K562 (cell line): ENCODE data around the gene TNNT3. TPM values are rescaled to one million over a fixed set of nuclear protein-coding genes. Genes with fewer than 3 reads are reported as not detected.

ENCODE experiments used
- ATAC-seq: fragments of 200-7000 bp; cut with Tn5 transposase; 3 replicates; pipeline ENCODE4 v1.9.1; 2020; ENCODE audit warnings: moderate library complexity
- BruUV-seq: library from RNA; stranded (reverse); fragments of 400-500 nt; replicated peaks from 2 replicates; lab custom pipeline; 2021; lab: Mats Ljungman, UMichigan
- CTCF ChIA-PET: fragments of 300-600 bp; formaldehyde crosslinking; extraction: SDS; loops from one replicate; lab custom pipeline; 2021; ENCODE audit warnings: low intra/inter-chr PET ratio; lab: Yijun Ruan, JAX
- POLR2A ChIA-PET: fragments of 300-600, 350-650 bp; sonication (Branson Sonifier 250); formaldehyde crosslinking; extraction: SDS; loops from one replicate; lab custom pipeline; 2021; ENCODE audit warnings: antibody characterized with exemption, inconsistent platforms; lab: Yijun Ruan, JAX
- DNase-seq, 4 experiments: peaks; one replicate each; pipeline versions ENCODE4 v3.0.0 to v3.0.0-alpha.2; 2011 to 2018; ENCODE audit warnings: low spot score in 3 of 4, mixed read lengths in 3 of 4; ENCODE audit errors: extremely low read depth in 1 of 4
- FAIRE-seq: peaks from 2 replicates; lab custom pipeline; 2011; peaks lifted over from hg19 to GRCh38; lab: Jason Lieb, UNC
- H2AFZ ChIP-seq: 2 replicates; pipeline ENCODE4 v1.6.0; 2011; ENCODE audit warnings: low read depth, low read length, control low read depth, inconsistent platforms
- H3K27ac ChIP-seq: fragments of 200-600 bp; 3 replicates; pipeline ENCODE4 v1.8.0; 2011; ENCODE audit warnings: low read depth, mild to moderate bottlenecking, control low read depth, inconsistent platforms, low read length, moderate library complexity, mixed read lengths; ENCODE audit errors: extremely low read depth
- H3K27me3 ChIP-seq, 2 experiments: fragments of 300-600 bp in 1 of 2; 2 replicates in 1 of 2; 3 replicates in 1 of 2; pipeline versions ENCODE4 v1.6.0 to v1.8.0; 2011; ENCODE audit warnings: inconsistent platforms in 2 of 2, low read length in 2 of 2, mild to moderate bottlenecking in 1 of 2, mixed read lengths in 1 of 2, moderate library complexity in 1 of 2; ENCODE audit not compliant: control insufficient read depth in 2 of 2, insufficient read depth in 2 of 2
- H3K36me3 ChIP-seq: fragments of 300-600 bp; 3 replicates; pipeline ENCODE4 v1.8.0; 2011; ENCODE audit warnings: mild to moderate bottlenecking, low read length, inconsistent platforms; ENCODE audit not compliant: control insufficient read depth, insufficient read depth
- H3K4me1 ChIP-seq, 2 experiments: fragments of 200-600 bp in 1 of 2; replicated peaks in 1 of 2; 2 replicates in 1 of 2; 3 replicates in 1 of 2; pipeline versions ENCODE4 v1.5.1 to v1.8.0; 2011; ENCODE audit warnings: inconsistent platforms in 2 of 2, low read length in 2 of 2, mild to moderate bottlenecking in 1 of 2, mixed read lengths in 1 of 2, moderate library complexity in 1 of 2; ENCODE audit not compliant: control insufficient read depth in 2 of 2, insufficient read depth in 2 of 2
- H3K4me2 ChIP-seq: 2 replicates; pipeline ENCODE4 v1.6.1; 2011; ENCODE audit warnings: low read length, control low read depth, inconsistent platforms, mixed read lengths; ENCODE audit not compliant: insufficient read depth
- H3K4me3 ChIP-seq: fragments of 200-600 bp; sonication (generic), shearing (Covaris generic); 2 replicates; pipeline ENCODE4 v1.5.1; 2016; ENCODE audit warnings: control low read depth, inconsistent platforms
- H3K79me2 ChIP-seq: fragments of 200-600 bp; 3 replicates; pipeline ENCODE4 v1.8.0; 2011; ENCODE audit warnings: low read length, inconsistent platforms; ENCODE audit not compliant: control insufficient read depth, insufficient read depth
- H3K9ac ChIP-seq, 2 experiments: 2 replicates each; pipeline versions ENCODE4 v1.6.0 to v1.6.1; 2011; ENCODE audit warnings: low read depth in 2 of 2, low read length in 2 of 2, control low read depth in 1 of 2, inconsistent platforms in 1 of 2, mild to moderate bottlenecking in 1 of 2, mixed read lengths in 1 of 2; ENCODE audit not compliant: insufficient read depth in 1 of 2
- H3K9me1 ChIP-seq: one replicate; pipeline ENCODE4 v1.6.0; 2011; ENCODE audit warnings: inconsistent platforms, mild to moderate bottlenecking, low read length, moderate library complexity; ENCODE audit not compliant: control insufficient read depth, insufficient read depth
- H3K9me3 ChIP-seq: replicated peaks from 2 replicates; pipeline ENCODE4 v1.5.1; 2011; ENCODE audit warnings: low read depth, low read length, inconsistent platforms; ENCODE audit not compliant: control insufficient read depth, insufficient read depth
- H4K20me1 ChIP-seq: replicated peaks from 2 replicates; pipeline ENCODE4 v1.6.1; 2011; ENCODE audit warnings: low read length, inconsistent platforms, mixed read lengths; ENCODE audit not compliant: control insufficient read depth, insufficient read depth
- E2F5 ChIP-seq: sonication (generic); formaldehyde crosslinking; IDR thresholded peaks from 2 replicates; pipeline ENCODE4 v1.8.0; 2022; ENCODE audit warnings: mild to moderate bottlenecking, missing genetic modification reagents
- FOXJ2 ChIP-seq: fragments of 200-800 bp; sonication (Bioruptor generic); IDR thresholded peaks from 2 replicates; pipeline ENCODE4 v1.6.1; 2016; ENCODE audit warnings: missing genetic modification characterization, missing compliant biosample characterization
- HDAC6 ChIP-seq: IDR thresholded peaks from 2 replicates; pipeline ENCODE4 v1.6.1; 2012; ENCODE audit warnings: low read depth, mild to moderate bottlenecking, control low read depth, inconsistent platforms, low read length, moderate library complexity
- HIVEP1 ChIP-seq: fragments of 250-450 bp; sonication (Bioruptor Pico); IDR thresholded peaks from 2 replicates; pipeline ENCODE4 v1.4.0; 2020; ENCODE audit warnings: mild to moderate bottlenecking
- HOXB6 ChIP-seq: fragments of 250-450 bp; sonication (Bioruptor Pico); IDR thresholded peaks from 2 replicates; pipeline ENCODE4 v1.5.1; 2022; ENCODE audit warnings: mild to moderate bottlenecking, borderline replicate concordance
- PHB2 ChIP-seq: fragments of 450-650 bp; IDR thresholded peaks from 2 replicates; pipeline ENCODE4 v1.6.1; 2017; ENCODE audit warnings: low read depth
- SMAD1 ChIP-seq: fragments of 150-350 bp; IDR thresholded peaks from 2 replicates; pipeline ENCODE4 v1.6.1; 2014; ENCODE audit warnings: low read length, low read depth; ENCODE audit not compliant: partially characterized antibody
- ZNF280B ChIP-seq: fragments of 250-450 bp; sonication (Bioruptor Pico); IDR thresholded peaks from 2 replicates; pipeline ENCODE4 v1.5.1; 2021; ENCODE audit warnings: mild to moderate bottlenecking
- ZNF57 ChIP-seq: fragments of 450-650 bp; formaldehyde crosslinking; IDR thresholded peaks from 2 replicates; pipeline ENCODE4 v1.4.0; 2020; ENCODE audit warnings: mild to moderate bottlenecking, moderate library complexity
- ZNF584 ChIP-seq: fragments of 200-800 bp; sonication (Bioruptor generic); IDR thresholded peaks from 2 replicates; pipeline ENCODE4 v1.6.1; 2016; ENCODE audit warnings: low read depth, mild to moderate bottlenecking, missing genetic modification characterization, missing compliant biosample characterization
- ZNF668 ChIP-seq: fragments of 250-450 bp; sonication (Bioruptor Pico); IDR thresholded peaks from 2 replicates; pipeline ENCODE4 v1.8.0; 2022; ENCODE audit warnings: mild to moderate bottlenecking, inconsistent platforms
- ZNF76 ChIP-seq: fragments of 250-450 bp; sonication (Bioruptor Pico); IDR thresholded peaks from 2 replicates; pipeline ENCODE4 v1.4.0; 2020; ENCODE audit warnings: mild to moderate bottlenecking, moderate library complexity, borderline replicate concordance
- WGBS: fragments of 100-300 bp; shearing (Covaris generic); methylation state at CpG from one replicate; pipeline ENCODE4 v1.1.6; 2016; ENCODE audit warnings: low coverage, mixed read lengths; ENCODE audit not compliant: insufficient coverage; ENCODE audit errors: missing lambda C conversion rate; 5-methylcytosine and 5-hydroxymethylcytosine counted together
- in situ Hi-C: fragments of 300-500 bp; cut with MboI; formaldehyde crosslinking; loops from 4 replicates; pipeline ENCODE4 v1.15.0; 2018; ENCODE audit warnings: inconsistent platforms, mixed read lengths
- intact Hi-C: fragments of 100-400 bp; cut with micrococcal nuclease; formaldehyde crosslinking; loops from 2 replicates; pipeline ENCODE4 v1.14.2; 2022
- polyA plus RNA-seq, 8 experiments: library from polyadenylated mRNA; depleted of rRNA in 4 of 8; stranded (reverse) in 5 of 8; unstranded in 3 of 8; fragments of >200 nt; fragmentation: Nextera tagmentation in 2 of 8; fragmentation: Illumina TruSeq in 1 of 8; extraction: Ambion mirVana in 2 of 8; extraction: Trizol in 1 of 8; gene quantifications; 2 replicates each; pipeline versions ENCODE4 v1.2.1 to v1.2.3, GENCODE V29; 2011 to 2014; ENCODE audit warnings: inconsistent platforms in 1 of 8, missing spikeins in 1 of 8
- total RNA-seq, 7 experiments: library from RNA; depleted of rRNA in 6 of 7; stranded (reverse); fragments of >200 nt in 6 of 7; fragmentation: Illumina TruSeq in 2 of 7; extraction: Trizol in 2 of 7; gene quantifications; 2 replicates each; pipeline versions ENCODE4 v1.2.1 to v1.2.3, GENCODE V29; 2011 to 2021; ENCODE audit warnings: low replicate concordance in 1 of 7
- TF ChIP-seq, protein P1 (sequence below): sonication (generic); formaldehyde crosslinking; IDR thresholded peaks from 2 replicates; pipeline ENCODE4 v1.8.0; 2022; ENCODE audit warnings: mild to moderate bottlenecking, missing genetic modification reagents
- TF ChIP-seq, protein P2 (sequence below): fragments of 450-650 bp; IDR thresholded peaks from 2 replicates; pipeline ENCODE4 v1.6.1; 2016; ENCODE audit warnings: low read depth, mild to moderate bottlenecking, moderate library complexity

Gene TNNT3
- total and polyA plus RNA-seq, 9 of the 15 experiments (the other 6 are each of a cell fraction or from before 2014, with no cell fraction given): 0.10 TPM; not detected in 8

- TF ChIP-seq ZNF76 (CRISPR knock-in tag) (no peak), HIVEP1 (CRISPR knock-in tag) (no peak), ZNF584 (CRISPR knock-in tag) (no peak)
These were observed 40.3 kb downstream of the TNNT3 start (continued) for GRCh38 chr11:1959786-1960185.

DNA sequence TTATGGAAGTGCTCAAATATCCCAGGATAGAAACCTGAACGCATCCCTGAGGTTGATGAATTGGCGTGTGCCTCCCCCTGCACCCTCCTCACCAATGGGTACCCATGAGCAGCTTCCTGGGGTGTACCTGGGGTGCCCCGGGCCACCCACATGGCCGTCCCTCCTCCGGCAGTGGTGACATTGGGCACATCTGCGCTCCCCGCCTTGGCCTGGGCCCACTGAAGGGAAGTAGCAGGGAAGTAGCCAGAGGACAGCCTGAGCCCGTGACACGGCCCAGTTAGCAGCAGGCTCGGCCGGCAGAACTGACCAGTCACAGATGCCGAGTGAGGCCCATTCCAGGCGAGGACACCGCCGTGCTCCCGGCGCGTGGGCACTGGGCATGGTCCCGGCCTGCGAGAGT, 44.4 kb downstream of the TNNT3 start:
- H3K27ac ChIP-seq: no peak overlapping the region
- TF ChIP-seq ZNF57 (no peak), PHB2 (no peak), ZNF668 (CRISPR knock-in tag) (no peak), HOXB6 (CRISPR knock-in tag) (no peak), E2F5 (CRISPR knock-in tag) (no peak), HDAC6 (no peak), FOXJ2 (tag) (no peak), ZNF280B (CRISPR knock-in tag) (no peak), SMAD1 (no peak)
- TF ChIP-seq, protein P1, sequence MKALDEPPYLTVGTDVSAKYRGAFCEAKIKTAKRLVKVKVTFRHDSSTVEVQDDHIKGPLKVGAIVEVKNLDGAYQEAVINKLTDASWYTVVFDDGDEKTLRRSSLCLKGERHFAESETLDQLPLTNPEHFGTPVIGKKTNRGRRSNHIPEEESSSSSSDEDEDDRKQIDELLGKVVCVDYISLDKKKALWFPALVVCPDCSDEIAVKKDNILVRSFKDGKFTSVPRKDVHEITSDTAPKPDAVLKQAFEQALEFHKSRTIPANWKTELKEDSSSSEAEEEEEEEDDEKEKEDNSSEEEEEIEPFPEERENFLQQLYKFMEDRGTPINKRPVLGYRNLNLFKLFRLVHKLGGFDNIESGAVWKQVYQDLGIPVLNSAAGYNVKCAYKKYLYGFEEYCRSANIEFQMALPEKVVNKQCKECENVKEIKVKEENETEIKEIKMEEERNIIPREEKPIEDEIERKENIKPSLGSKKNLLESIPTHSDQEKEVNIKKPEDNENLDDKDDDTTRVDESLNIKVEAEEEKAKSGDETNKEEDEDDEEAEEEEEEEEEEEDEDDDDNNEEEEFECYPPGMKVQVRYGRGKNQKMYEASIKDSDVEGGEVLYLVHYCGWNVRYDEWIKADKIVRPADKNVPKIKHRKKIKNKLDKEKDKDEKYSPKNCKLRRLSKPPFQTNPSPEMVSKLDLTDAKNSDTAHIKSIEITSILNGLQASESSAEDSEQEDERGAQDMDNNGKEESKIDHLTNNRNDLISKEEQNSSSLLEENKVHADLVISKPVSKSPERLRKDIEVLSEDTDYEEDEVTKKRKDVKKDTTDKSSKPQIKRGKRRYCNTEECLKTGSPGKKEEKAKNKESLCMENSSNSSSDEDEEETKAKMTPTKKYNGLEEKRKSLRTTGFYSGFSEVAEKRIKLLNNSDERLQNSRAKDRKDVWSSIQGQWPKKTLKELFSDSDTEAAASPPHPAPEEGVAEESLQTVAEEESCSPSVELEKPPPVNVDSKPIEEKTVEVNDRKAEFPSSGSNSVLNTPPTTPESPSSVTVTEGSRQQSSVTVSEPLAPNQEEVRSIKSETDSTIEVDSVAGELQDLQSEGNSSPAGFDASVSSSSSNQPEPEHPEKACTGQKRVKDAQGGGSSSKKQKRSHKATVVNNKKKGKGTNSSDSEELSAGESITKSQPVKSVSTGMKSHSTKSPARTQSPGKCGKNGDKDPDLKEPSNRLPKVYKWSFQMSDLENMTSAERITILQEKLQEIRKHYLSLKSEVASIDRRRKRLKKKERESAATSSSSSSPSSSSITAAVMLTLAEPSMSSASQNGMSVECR (CRISPR knock-in tag): no peak
- TF ChIP-seq, protein P2, sequence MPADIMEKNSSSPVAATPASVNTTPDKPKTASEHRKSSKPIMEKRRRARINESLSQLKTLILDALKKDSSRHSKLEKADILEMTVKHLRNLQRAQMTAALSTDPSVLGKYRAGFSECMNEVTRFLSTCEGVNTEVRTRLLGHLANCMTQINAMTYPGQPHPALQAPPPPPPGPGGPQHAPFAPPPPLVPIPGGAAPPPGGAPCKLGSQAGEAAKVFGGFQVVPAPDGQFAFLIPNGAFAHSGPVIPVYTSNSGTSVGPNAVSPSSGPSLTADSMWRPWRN: no peak

More for the DNA sequence above, 44.4 kb downstream of the TNNT3 start:
- no peak overlapping the region for H3K4me3 ChIP-seq
- intact Hi-C loops (no loop called here), in situ Hi-C loops (no loop called here)
- ChIA-PET CTCF (no interaction called here), POLR2A (no interaction called here)
- no peaks in the 10 kb centered on the region for H3K79me2 ChIP-seq
- no peaks in the 10 kb centered on the region for H3K4me1 ChIP-seq
- no peaks in the 10 kb centered on the region for H3K27me3 ChIP-seq
- BruUV-seq: no TSS peak
- no peak overlapping the region for H3K9ac ChIP-seq
- WGBS: no CpG with 5 or more reads among the region's 20 CpGs
- H2AFZ ChIP-seq: no peak overlapping the region
- H3K36me3 ChIP-seq: no peaks in the 10 kb centered on the region
- ATAC-seq (no peak), DNase-seq (no peak), FAIRE-seq (no peak)
- H3K4me2 ChIP-seq: no peak overlapping the region
- H4K20me1 ChIP-seq: no peaks in the 10 kb centered on the region
- no peaks in the 10 kb centered on the region for H3K9me1 ChIP-seq
- no peaks in the 10 kb centered on the region for H3K9me3 ChIP-seq
